ENCODE data around the gene CLDN19.
"Not testable (repeated sequence)": the region's sequence is repeated elsewhere in the genome, so short reads cannot be mapped to it uniquely, and the experiment has no call there.

GRCh38 chr1:42725820-42726219 is 14.2 kb downstream of the CLDN19 start:
- not testable (repeated sequence) for TF ChIP-seq CTCF (IDR thresholded peaks at IDR 0.05; ENCODE audit: low read depth, low read length); EZH2phosphoT487 (IDR thresholded peaks at IDR 0.05; ENCODE audit: low read depth)

Data from OCI-LY3 (cell line).